HG02571 (cell line): Measurements from ENCODE around the gene CDH22.

Source experiments
- ATAC-seq: cut with Tn5 transposase; IDR thresholded peaks from one replicate; pipeline ENCODE4 v1.9.1; 2021; ENCODE audit warnings: mild to moderate bottlenecking, moderate library complexity; ENCODE audit not compliant: unreplicated experiment

CDH22 gene

GRCh38 chr20:46174469-46175126, 133.7 kb downstream of the CDH22 start:
- ATAC-seq: no peak

- ATAC-seq: no peak
Measured at GRCh38 chr20:46173652-46174468, 134.4 kb downstream of the CDH22 start.

GRCh38 chr20:46172961-46173536, 135.2 kb downstream of the CDH22 start:
- ATAC-seq: no peak

GRCh38 chr20:46172455-46172854, 135.8 kb downstream of the CDH22 start:
- no peak for ATAC-seq

GRCh38 chr20:46171909-46172308, 136.4 kb downstream of the CDH22 start:
- no peak for ATAC-seq

GRCh38 chr20:46171476-46171875, 136.8 kb downstream of the CDH22 start:
- ATAC-seq: no peak

- no peak for ATAC-seq
Measured at GRCh38 chr20:46169245-46170171, 138.8 kb downstream of the CDH22 start.

- ATAC-seq: no peak
Measured at GRCh38 chr20:46168438-46168837, 139.9 kb downstream of the CDH22 start.

- ATAC-seq: no peak
Measured at GRCh38 chr20:46167080-46167479, 141.2 kb downstream of the CDH22 start.

- no peak for ATAC-seq
Measured at GRCh38 chr20:46164254-46164653, 144.0 kb downstream of the CDH22 start.

- ATAC-seq: no peak
Measured at GRCh38 chr20:46161921-46162320, 146.4 kb downstream of the CDH22 start.

GRCh38 chr20:46160661-46161060, 147.6 kb downstream of the CDH22 start:
- no peak for ATAC-seq

- ATAC-seq: no peak
Measured at GRCh38 chr20:46159101-46159897, 149.0 kb downstream of the CDH22 start.

- ATAC-seq: no peak
Measured at GRCh38 chr20:46158476-46158987, 149.8 kb downstream of the CDH22 start.

GRCh38 chr20:46157625-46158024, 150.7 kb downstream of the CDH22 start:
- no peak for ATAC-seq

- ATAC-seq: no peak
Measured at GRCh38 chr20:46157076-46157592, 151.2 kb downstream of the CDH22 start.

GRCh38 chr20:46156065-46156464, 152.2 kb downstream of the CDH22 start:
- ATAC-seq: no peak

GRCh38 chr20:46154796-46155195, 153.5 kb downstream of the CDH22 start:
- ATAC-seq: no peak

- ATAC-seq: no peak
Measured at GRCh38 chr20:46154305-46154704, 154.0 kb downstream of the CDH22 start.
